Ishikawa (cell line): Measurements from ENCODE around the gene KRT33B.

Experiments
- CEBPB ChIP-seq: IDR thresholded peaks from 2 replicates; pipeline ENCODE4 v1.6.1; 2012
- CREB1 ChIP-seq: IDR thresholded peaks from 2 replicates; pipeline ENCODE4 v1.6.1; 2012; ENCODE audit warnings: low read depth
- EGR1 ChIP-seq: IDR thresholded peaks from 2 replicates; pipeline ENCODE4 v1.6.1; 2012
- EP300 ChIP-seq: IDR thresholded peaks from 2 replicates; pipeline ENCODE4 v1.6.1; 2012; ENCODE audit warnings: borderline replicate concordance
- FOXM1 ChIP-seq: IDR thresholded peaks from 2 replicates; pipeline ENCODE4 v1.6.1; 2012; ENCODE audit warnings: low read depth, borderline replicate concordance
- NFIC ChIP-seq: IDR thresholded peaks from 2 replicates; pipeline ENCODE4 v1.6.1; 2012
- RAD21 ChIP-seq: IDR thresholded peaks from 2 replicates; pipeline ENCODE4 v1.6.1; 2012; ENCODE audit warnings: low read depth
- REST ChIP-seq: IDR thresholded peaks from 2 replicates; pipeline ENCODE4 v1.6.1; 2012; ENCODE audit warnings: low read depth, mild to moderate bottlenecking
- TAF1 ChIP-seq: IDR thresholded peaks from 2 replicates; pipeline ENCODE4 v1.6.1; 2012; ENCODE audit warnings: low read depth, mild to moderate bottlenecking
- TCF12 ChIP-seq: IDR thresholded peaks from 2 replicates; pipeline ENCODE4 v1.6.1; 2012; ENCODE audit warnings: low read depth
- TEAD4 ChIP-seq: IDR thresholded peaks from 2 replicates; pipeline ENCODE4 v1.6.1; 2012
- YY1 ChIP-seq: IDR thresholded peaks from 2 replicates; pipeline ENCODE4 v1.6.1; 2012; ENCODE audit warnings: low read depth
- ZBTB7A ChIP-seq: IDR thresholded peaks from 2 replicates; pipeline ENCODE4 v1.6.1; 2012; ENCODE audit warnings: low read depth
- TF ChIP-seq, protein P1 (sequence below): IDR thresholded peaks from 2 replicates; pipeline ENCODE4 v1.6.1; 2012
- TF ChIP-seq, protein P2 (sequence below): IDR thresholded peaks from 2 replicates; pipeline ENCODE4 v1.6.1; 2012

KRT33B gene

GRCh38 chr17:41369023-41369422 lies 590 bp downstream of the KRT33B start:
- TF ChIP-seq ZBTB7A (no peak), NFIC (no peak), EP300 (no peak), FOXM1 (no peak), CEBPB (no peak), RAD21 (no peak), TEAD4 (no peak), TCF12 (no peak), YY1 (no peak), TAF1 (no peak), EGR1 (no peak), CREB1 (no peak), REST (no peak)
- TF ChIP-seq, protein P1, sequence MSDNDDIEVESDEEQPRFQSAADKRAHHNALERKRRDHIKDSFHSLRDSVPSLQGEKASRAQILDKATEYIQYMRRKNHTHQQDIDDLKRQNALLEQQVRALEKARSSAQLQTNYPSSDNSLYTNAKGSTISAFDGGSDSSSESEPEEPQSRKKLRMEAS: no peak
- TF ChIP-seq, protein P2, sequence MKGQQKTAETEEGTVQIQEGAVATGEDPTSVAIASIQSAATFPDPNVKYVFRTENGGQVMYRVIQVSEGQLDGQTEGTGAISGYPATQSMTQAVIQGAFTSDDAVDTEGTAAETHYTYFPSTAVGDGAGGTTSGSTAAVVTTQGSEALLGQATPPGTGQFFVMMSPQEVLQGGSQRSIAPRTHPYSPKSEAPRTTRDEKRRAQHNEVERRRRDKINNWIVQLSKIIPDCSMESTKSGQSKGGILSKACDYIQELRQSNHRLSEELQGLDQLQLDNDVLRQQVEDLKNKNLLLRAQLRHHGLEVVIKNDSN: no peak

DNA sequence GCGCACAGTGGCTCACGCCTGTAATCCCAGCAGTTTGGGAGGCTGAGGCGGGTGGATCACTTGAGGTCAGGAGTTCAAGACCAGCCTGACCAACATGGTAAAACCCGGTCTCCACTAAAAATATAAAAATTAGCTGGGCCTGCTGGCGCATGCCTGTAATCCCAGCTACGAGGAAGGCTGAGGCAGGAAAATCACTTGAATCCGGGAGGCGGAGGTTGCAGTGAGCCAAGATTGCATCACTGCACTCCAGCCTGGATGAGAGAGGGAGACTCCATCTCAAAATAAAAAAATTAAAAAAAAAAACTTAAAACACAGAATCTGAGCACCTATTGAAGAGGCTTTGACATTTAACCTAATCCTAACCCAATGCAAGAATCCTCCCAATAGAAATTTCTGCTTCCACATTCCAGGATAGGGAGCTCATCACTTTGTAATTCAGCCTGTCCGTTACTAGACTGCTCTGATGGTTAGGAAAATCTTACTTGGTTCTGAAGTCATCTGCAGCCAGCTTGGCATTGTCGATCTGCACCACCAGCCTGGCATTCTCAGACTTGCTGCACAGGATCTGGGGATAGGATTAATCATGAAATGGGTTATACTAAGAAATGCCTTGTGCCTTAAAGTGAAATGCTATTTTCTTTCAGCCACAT lies 2.1 kb downstream of the KRT33B start:
- TF ChIP-seq TEAD4 (no peak), NFIC (no peak), CREB1 (no peak), FOXM1 (no peak), EP300 (no peak), REST (no peak), EGR1 (no peak), RAD21 (no peak), ZBTB7A (no peak), TCF12 (no peak), YY1 (no peak), CEBPB (no peak), TAF1 (no peak)
- TF ChIP-seq, protein P1: no peak
- TF ChIP-seq, protein P2: no peak

DNA sequence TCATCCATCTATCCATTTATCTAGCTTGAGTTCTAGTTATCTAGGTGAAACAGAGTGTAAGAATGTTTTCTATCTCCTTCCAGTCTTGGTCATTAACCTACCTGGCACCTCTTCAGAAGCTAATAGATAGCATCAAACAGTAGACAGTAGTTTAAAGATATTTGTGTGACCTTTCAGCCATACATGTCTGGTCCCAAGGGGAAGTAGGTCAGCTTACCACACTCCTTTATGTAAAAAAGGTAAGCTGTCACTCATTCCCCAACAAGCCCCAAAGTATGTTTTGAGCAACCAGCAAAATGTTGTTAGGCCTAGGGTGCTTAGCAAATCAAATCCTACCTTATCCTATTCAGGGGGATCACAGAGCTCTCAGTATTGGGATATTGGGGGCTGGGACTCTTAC lies 3.5 kb downstream of the KRT33B start:
- TF ChIP-seq, protein P1: no peak
- TF ChIP-seq CEBPB (no peak), ZBTB7A (no peak), TAF1 (no peak), TEAD4 (no peak), NFIC (no peak), EGR1 (no peak), CREB1 (no peak), YY1 (no peak), REST (no peak), EP300 (no peak), TCF12 (no peak), FOXM1 (no peak)
- TF ChIP-seq, protein P2: no peak

DNA sequence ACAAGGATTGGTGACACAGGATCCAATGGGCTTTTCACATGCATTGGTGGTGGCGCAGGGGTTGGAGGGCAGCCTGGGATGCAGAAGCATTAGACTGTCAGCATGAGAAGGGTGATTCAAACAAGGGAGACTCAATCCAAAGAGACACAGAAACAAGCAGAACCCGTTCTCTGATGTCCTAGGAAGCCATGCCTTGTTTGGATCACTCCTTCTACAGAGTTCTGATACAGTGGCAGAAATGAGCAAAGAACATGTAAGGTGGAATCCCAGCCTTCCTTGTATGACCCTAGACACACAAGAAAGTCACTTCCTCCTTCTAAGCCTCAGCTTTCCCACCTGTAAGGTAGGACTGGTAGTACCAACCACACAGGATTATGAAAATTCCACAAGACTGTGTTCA lies 5.7 kb downstream of the KRT33B start:
- TF ChIP-seq CREB1 (no peak), ZBTB7A (no peak), EP300 (no peak), CEBPB (no peak), NFIC (no peak), TAF1 (no peak), FOXM1 (no peak), RAD21 (no peak), YY1 (no peak), TCF12 (no peak), TEAD4 (no peak), EGR1 (no peak), REST (no peak)
- TF ChIP-seq, protein P2: no peak
- TF ChIP-seq, protein P1: no peak
